GM12891 (cell line): ENCODE data around the gene XPNPEP3.

ENCODE experiments used
- POLR2A ChIP-seq: IDR thresholded peaks from 2 replicates; pipeline ENCODE4 v1.6.1; 2011; ENCODE audit warnings: low read depth, low read length, control low read depth
- POLR2AphosphoS5 ChIP-seq: IDR thresholded peaks from 2 replicates; pipeline ENCODE4 v1.6.1; 2011; ENCODE audit warnings: low read depth, low read length, control low read depth
- TAF1 ChIP-seq: IDR thresholded peaks from 2 replicates; pipeline ENCODE4 v1.6.1; 2011; ENCODE audit warnings: low read depth, low read length, control low read depth

GRCh38 chr22:40890881-40891280, 33.9 kb downstream of the XPNPEP3 start:
- TF ChIP-seq POLR2A (no peak), TAF1 (no peak), POLR2AphosphoS5 (no peak)
